Lung (tissue), 12 donors: ENCODE results near the gene CYP20A1. TPM values are rescaled to one million over a fixed set of nuclear protein-coding genes. Genes with fewer than 3 reads are reported as not detected.
"Not testable (repeated sequence)": the region's sequence is repeated elsewhere in the genome, so short reads cannot be mapped to it uniquely, and the experiment has no call there.

Source experiments
- ATAC-seq: fragments of 200-7000 bp; cut with Tn5 transposase; one replicate; pipeline ENCODE4 v1.9.1; 2020; ENCODE audit warnings: moderate number of reproducible peaks; ENCODE audit not compliant: insufficient read depth, low FRiP score
- DNase-seq, 3 donors: peaks; one replicate each; pipeline ENCODE4 v3.0.0-alpha.2; 2013 to 2017
- H3K27ac ChIP-seq, 2 donors: one replicate each; pipeline ENCODE4 v1.5.1; 2013; ENCODE audit warnings: mild to moderate bottlenecking in 2 of 2, moderate library complexity in 2 of 2, control low read depth in 1 of 2, inconsistent platforms in 1 of 2, low read depth in 1 of 2, low read length in 1 of 2
- H3K27me3 ChIP-seq, 3 donors: one replicate each; pipeline ENCODE4 v1.5.1; 2013; ENCODE audit warnings: low read length in 2 of 3; ENCODE audit not compliant: control insufficient read depth in 3 of 3, insufficient read depth in 3 of 3
- H3K36me3 ChIP-seq, 4 donors: one replicate each; pipeline ENCODE4 v1.5.1; 2013; ENCODE audit warnings: low read length in 4 of 4, mild to moderate bottlenecking in 1 of 4, moderate library complexity in 1 of 4; ENCODE audit not compliant: control insufficient read depth in 4 of 4, insufficient read depth in 4 of 4
- H3K4me1 ChIP-seq, 5 donors: one replicate each; pipeline ENCODE4 v1.5.1; 2013; ENCODE audit warnings: low read length in 5 of 5, mild to moderate bottlenecking in 2 of 5, moderate library complexity in 1 of 5; ENCODE audit not compliant: control insufficient read depth in 5 of 5, insufficient read depth in 5 of 5
- H3K4me3 ChIP-seq: one replicate; pipeline ENCODE4 v1.5.1; 2013; ENCODE audit warnings: mild to moderate bottlenecking, control low read depth, moderate library complexity
- H3K9ac ChIP-seq, 2 donors: one replicate each; pipeline ENCODE4 v1.5.1; 2013; ENCODE audit warnings: low read length in 2 of 2, control low read depth in 1 of 2; ENCODE audit not compliant: insufficient read depth in 1 of 2
- H3K9me3 ChIP-seq, 4 donors: one replicate each; pipeline ENCODE4 v1.5.1; 2013; ENCODE audit warnings: low read length in 3 of 4, mild to moderate bottlenecking in 1 of 4, moderate library complexity in 1 of 4; ENCODE audit not compliant: control insufficient read depth in 4 of 4, insufficient read depth in 3 of 4
- CTCF ChIP-seq: IDR thresholded peaks from 2 replicates; pipeline ENCODE4 v1.5.1; 2012; ENCODE audit warnings: mild to moderate bottlenecking; ENCODE audit errors: control extremely low read depth, extremely low read depth
- WGBS, 2 donors: extraction: QIAGEN DNeasy Blood & Tissue Kit; methylation state at CpG; one replicate each; pipeline ENCODE4 v1.1.7; 2013; 5-methylcytosine and 5-hydroxymethylcytosine counted together
- polyA plus RNA-seq, 2 donors: library from polyadenylated mRNA; stranded (reverse); fragments of 200-250 nt; gene quantifications; one replicate each; pipeline ENCODE4 v1.2.1, GENCODE V29; 2013
- total RNA-seq, 2 donors: library from RNA; depleted of rRNA in 1 of 2; stranded (reverse); fragments of >200 nt in 1 of 2; gene quantifications; one replicate each; pipeline ENCODE4 v1.2.1, GENCODE V29; 2014 to 2021
- donor health status: control.
- donor health status: control.
- donor health status: Bipolar disorder and iron deficiency.
- donor health status: healthy.
- donor health status: DM: yes; HTN: yes; CAD: no.

CYP20A1 gene
- total and polyA plus RNA-seq, 4 donors = 10.9 to 31.5 (median 21.0) TPM

- Histone ChIP-seq H3K4me1 (no peaks in the 10 kb centered on the region), H3K9me3 (no peaks in the 10 kb centered on the region), H3K4me3 (no peak overlapping the region), H3K27me3 (no peaks in the 10 kb centered on the region), H3K9ac (no peak overlapping the region), H3K27ac (no peak overlapping the region), H3K36me3 (no peaks in the 10 kb centered on the region)
- DNase-seq = no peak
- ATAC-seq = no peak
- peak; percentile 13 for TF ChIP-seq CTCF
- WGBS, 2 donors = 98 to 100% methylated on average over 2 of the region's 2 CpGs
These were observed 13.3 kb upstream of the CYP20A1 start for GRCh38 chr2:203225423-203226039.

- not testable (repeated sequence) for H3K9ac ChIP-seq, DNase-seq, H3K27ac ChIP-seq, H3K36me3 ChIP-seq, ATAC-seq, H3K4me1 ChIP-seq, H3K27me3 ChIP-seq, H3K4me3 ChIP-seq, H3K9me3 ChIP-seq
- 68 to 93% methylated on average over 2 of the region's 2 CpGs for WGBS, 2 donors
These were observed 9.1 kb upstream of the CYP20A1 start for GRCh38 chr2:203229674-203230073.

- Histone ChIP-seq H3K9me3 (no peaks in the 10 kb centered on the region), H3K9ac (no peak overlapping the region), H3K27ac (no peak overlapping the region), H3K27me3 (no peaks in the 10 kb centered on the region), H3K4me1 (peaks cover 4 to 9% (median 7%) of the 10 kb centered on the region in 5 donors), H3K36me3 (peaks cover 0 to 5% (median 2%) of the 10 kb centered on the region in 4 donors), H3K4me3 (no peak overlapping the region)
- DNase-seq = no peak
- WGBS, 2 donors = 92% methylated on average over 16 of the region's 16 CpGs
- ATAC-seq = no peak
- no peak for TF ChIP-seq CTCF
These were observed 1.2 kb upstream of the CYP20A1 start for GRCh38 chr2:203237346-203238238.

GRCh38 chr2:203238292-203238703 lies 520 bp upstream of the CYP20A1 start:
- 22 to 23% methylated on average over 22 of the region's 22 CpGs for WGBS, 2 donors

More at GRCh38 chr2:203238292-203238703, 520 bp upstream of the CYP20A1 start:
- Histone ChIP-seq H3K4me1 (peaks cover 4 to 9% (median 7%) of the 10 kb centered on the region in 5 donors), H3K27ac (peak overlapping the region; percentile 76 to 99), H3K27me3 (no peaks in the 10 kb centered on the region), H3K36me3 (peaks cover 0 to 8% (median 3%) of the 10 kb centered on the region in 4 donors), H3K9ac (peak overlapping the region; percentile 67 to 96), H3K9me3 (no peaks in the 10 kb centered on the region), H3K4me3 (peak overlapping the region; percentile 22)
- no peak for ATAC-seq
- TF ChIP-seq CTCF = no peak
- no peak for DNase-seq
